OCI-LY1 (cell line): ENCODE measurements around the gene RELL1.

ENCODE experiments used
- H2AFZ ChIP-seq: fragments of 200-600 bp; sonication (generic), shearing (Covaris generic); 2 replicates; pipeline ENCODE4 v1.6.0; 2014; ENCODE audit warnings: antibody characterized with exemption, mild to moderate bottlenecking, low read length
- H3F3A ChIP-seq: fragments of 200-600 bp; sonication (generic), shearing (Covaris generic); 2 replicates; pipeline ENCODE4 v1.6.0; 2014; ENCODE audit warnings: mild to moderate bottlenecking, antibody characterized with exemption, low read length, moderate library complexity; ENCODE audit not compliant: insufficient read depth
- H3K27ac ChIP-seq: fragments of 200-600 bp; sonication (generic); 2 replicates; pipeline ENCODE4 v1.5.1; 2014; ENCODE audit warnings: low read length, mixed run types, mild to moderate bottlenecking, low read depth; ENCODE audit not compliant: poor library complexity, severe bottlenecking
- H3K27me3 ChIP-seq: fragments of 200-600 bp; sonication (generic); 2 replicates; pipeline ENCODE4 v1.6.0; 2014; ENCODE audit warnings: antibody characterized with exemption, mild to moderate bottlenecking, low read length, moderate library complexity; ENCODE audit not compliant: insufficient read depth
- H3K36me3 ChIP-seq: fragments of 200-600 bp; sonication (generic); 2 replicates; pipeline ENCODE4 v1.6.1; 2014; ENCODE audit warnings: mild to moderate bottlenecking, antibody characterized with exemption, low read length, moderate library complexity, mixed read lengths; ENCODE audit not compliant: insufficient read depth
- H3K4me1 ChIP-seq: fragments of 200-600 bp; sonication (generic); 2 replicates; pipeline ENCODE4 v1.5.1; 2014; ENCODE audit warnings: mild to moderate bottlenecking, low read length, moderate library complexity; ENCODE audit not compliant: insufficient read depth, severe bottlenecking
- H3K4me2 ChIP-seq: fragments of 200-600 bp; sonication (generic), shearing (Covaris generic); 2 replicates; pipeline ENCODE4 v1.6.1; 2014; ENCODE audit warnings: low read length
- H3K4me3 ChIP-seq: fragments of 200-600 bp; sonication (generic); 2 replicates; pipeline ENCODE4 v1.5.1; 2014; ENCODE audit warnings: low read length, low read depth, mild to moderate bottlenecking, mixed read lengths; ENCODE audit not compliant: poor library complexity, severe bottlenecking
- H3K79me2 ChIP-seq: fragments of 200-600 bp; shearing (Covaris generic); 2 replicates; pipeline ENCODE4 v1.6.1; 2016; ENCODE audit warnings: mixed run types, low read length, mixed read lengths; ENCODE audit not compliant: insufficient read depth
- H3K9ac ChIP-seq: fragments of 200-600 bp; sonication (generic), shearing (Covaris generic); 2 replicates; pipeline ENCODE4 v1.6.1; 2014; ENCODE audit warnings: mild to moderate bottlenecking, low read length, mixed read lengths
- H3K9me2 ChIP-seq: fragments of 200-600 bp; sonication (generic), shearing (Covaris generic); 2 replicates; pipeline ENCODE4 v1.6.1; 2014; ENCODE audit warnings: low read depth, mild to moderate bottlenecking, low read length, mixed read lengths
- H3K9me3 ChIP-seq: fragments of 200-600 bp; shearing (Covaris generic); 2 replicates; pipeline ENCODE4 v1.6.1; 2014; ENCODE audit warnings: low read length, mixed read lengths
- H4K20me1 ChIP-seq: fragments of 200-600 bp; sonication (generic), shearing (Covaris generic); 2 replicates; pipeline ENCODE4 v1.6.0; 2016; ENCODE audit warnings: mild to moderate bottlenecking, low read length; ENCODE audit not compliant: insufficient read depth
- EZH2 ChIP-seq: fragments of 200-600 bp; sonication (generic), shearing (Covaris generic); IDR thresholded peaks from 2 replicates; pipeline ENCODE4 v1.8.0; 2017; ENCODE audit warnings: borderline replicate concordance, mixed run types, mild to moderate bottlenecking, antibody characterized with exemption, low read length, moderate library complexity, mixed read lengths
- TF ChIP-seq, protein P1 (sequence below): fragments of 200-600 bp; sonication (generic), shearing (Covaris generic); IDR thresholded peaks from 2 replicates; pipeline ENCODE4 v1.5.1; 2017; ENCODE audit warnings: mild to moderate bottlenecking, antibody characterized with exemption, low read length, moderate library complexity, mixed read lengths

Gene RELL1

DNA sequence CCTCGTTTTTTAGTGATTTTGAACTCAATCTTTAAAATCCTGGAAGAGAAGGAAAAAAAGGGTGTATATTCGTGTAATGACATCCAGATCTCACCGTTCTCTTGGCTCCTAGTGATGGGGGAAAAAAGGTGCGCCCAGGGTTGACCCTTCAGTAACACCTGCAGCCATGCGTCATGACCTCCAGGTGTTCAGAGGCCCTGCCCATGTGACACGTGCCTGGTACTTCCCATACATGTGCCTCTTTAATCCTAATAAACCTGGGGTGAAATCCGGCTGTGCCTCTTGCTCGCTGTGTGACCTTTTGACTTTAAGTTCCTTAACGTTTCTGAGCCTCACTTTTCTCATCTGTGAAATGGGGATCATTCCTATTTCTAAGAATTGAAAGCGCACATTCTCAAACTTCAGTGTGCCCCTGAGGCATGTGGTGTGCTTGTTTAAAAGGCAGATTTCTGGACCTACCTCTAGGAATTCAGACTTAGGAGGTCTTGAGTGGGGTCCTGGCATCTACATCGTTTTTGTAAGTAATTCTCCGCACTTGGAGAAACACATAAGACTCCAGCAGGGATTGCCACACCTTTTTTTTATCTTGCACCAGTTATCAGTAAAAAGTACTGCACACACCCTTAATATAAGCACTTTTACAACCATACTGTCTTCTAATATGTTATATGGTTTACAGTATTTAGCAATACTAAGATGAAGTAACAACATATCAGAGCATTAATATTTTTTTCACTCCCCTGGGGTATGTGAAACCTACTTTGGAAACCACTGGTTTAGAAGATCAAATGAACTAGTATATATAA, 90.1 kb downstream of the RELL1 start:
- Histone ChIP-seq H3K27me3 (no peaks in the 10 kb centered on the region), H3F3A (no peaks in the 10 kb centered on the region), H3K4me2 (no peak overlapping the region), H3K36me3 (no peaks in the 10 kb centered on the region), H3K9ac (no peak overlapping the region), H2AFZ (no peak overlapping the region), H3K4me1 (no peaks in the 10 kb centered on the region), H3K27ac (no peak overlapping the region), H3K79me2 (no peaks in the 10 kb centered on the region), H4K20me1 (no peaks in the 10 kb centered on the region), H3K9me3 (no peaks in the 10 kb centered on the region), H3K9me2 (no peaks in the 10 kb centered on the region), H3K4me3 (no peak overlapping the region)
- TF ChIP-seq EZH2, result no peak
- TF ChIP-seq, protein P1, sequence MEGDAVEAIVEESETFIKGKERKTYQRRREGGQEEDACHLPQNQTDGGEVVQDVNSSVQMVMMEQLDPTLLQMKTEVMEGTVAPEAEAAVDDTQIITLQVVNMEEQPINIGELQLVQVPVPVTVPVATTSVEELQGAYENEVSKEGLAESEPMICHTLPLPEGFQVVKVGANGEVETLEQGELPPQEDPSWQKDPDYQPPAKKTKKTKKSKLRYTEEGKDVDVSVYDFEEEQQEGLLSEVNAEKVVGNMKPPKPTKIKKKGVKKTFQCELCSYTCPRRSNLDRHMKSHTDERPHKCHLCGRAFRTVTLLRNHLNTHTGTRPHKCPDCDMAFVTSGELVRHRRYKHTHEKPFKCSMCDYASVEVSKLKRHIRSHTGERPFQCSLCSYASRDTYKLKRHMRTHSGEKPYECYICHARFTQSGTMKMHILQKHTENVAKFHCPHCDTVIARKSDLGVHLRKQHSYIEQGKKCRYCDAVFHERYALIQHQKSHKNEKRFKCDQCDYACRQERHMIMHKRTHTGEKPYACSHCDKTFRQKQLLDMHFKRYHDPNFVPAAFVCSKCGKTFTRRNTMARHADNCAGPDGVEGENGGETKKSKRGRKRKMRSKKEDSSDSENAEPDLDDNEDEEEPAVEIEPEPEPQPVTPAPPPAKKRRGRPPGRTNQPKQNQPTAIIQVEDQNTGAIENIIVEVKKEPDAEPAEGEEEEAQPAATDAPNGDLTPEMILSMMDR, result no peak

DNA sequence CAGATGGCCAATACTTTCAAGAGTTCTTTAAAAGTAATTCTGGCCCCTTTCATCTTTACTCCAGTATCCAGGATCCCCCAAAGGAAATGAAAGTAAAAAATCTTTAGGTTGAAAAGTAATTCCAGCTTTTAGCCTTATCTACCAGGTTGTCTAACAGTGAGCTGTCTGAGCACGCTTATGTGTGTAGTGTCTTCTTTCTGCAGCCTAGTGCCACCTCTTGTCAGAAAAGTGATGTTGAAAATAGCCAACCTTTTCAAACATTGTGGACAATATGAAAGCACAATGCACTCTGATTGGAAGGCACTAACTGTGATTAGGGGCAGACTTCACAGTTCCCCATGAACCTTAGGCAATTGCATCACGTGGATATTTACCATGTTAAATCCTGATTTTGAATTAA, 92.1 kb downstream of the RELL1 start:
- Histone ChIP-seq H3K27ac (no peak overlapping the region), H4K20me1 (no peaks in the 10 kb centered on the region), H3K36me3 (no peaks in the 10 kb centered on the region), H3K4me2 (no peak overlapping the region), H3K9ac (no peak overlapping the region), H3F3A (no peaks in the 10 kb centered on the region), H3K4me3 (no peak overlapping the region), H3K9me3 (no peaks in the 10 kb centered on the region), H3K4me1 (no peaks in the 10 kb centered on the region), H3K79me2 (no peaks in the 10 kb centered on the region), H2AFZ (no peak overlapping the region), H3K27me3 (no peaks in the 10 kb centered on the region), H3K9me2 (no peaks in the 10 kb centered on the region)
- no peak for TF ChIP-seq EZH2
- TF ChIP-seq, protein P1, result no peak

DNA sequence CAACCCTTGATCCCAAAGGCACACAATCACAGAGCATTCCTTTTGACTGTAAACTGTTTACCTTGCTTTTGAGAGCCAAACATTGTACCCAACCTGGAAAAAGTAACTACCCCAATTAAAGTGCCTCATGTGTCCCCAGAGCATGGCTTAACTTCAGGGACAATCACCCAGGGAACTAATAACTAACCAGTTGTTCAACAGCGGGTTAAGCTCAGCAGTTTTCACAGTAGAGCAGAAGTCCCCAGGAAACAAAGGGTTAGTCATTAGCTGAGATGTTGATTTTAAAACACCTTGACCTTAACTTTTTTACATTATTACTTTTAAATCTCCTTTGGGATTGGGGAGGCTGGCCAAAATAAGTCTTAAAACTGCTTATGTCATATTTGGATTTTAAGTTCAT, 94.8 kb downstream of the RELL1 start:
- H3K27me3 ChIP-seq, result no peaks in the 10 kb centered on the region
- H3K9me3 ChIP-seq, result no peaks in the 10 kb centered on the region
- no peaks in the 10 kb centered on the region for H3K9me2 ChIP-seq
- no peaks in the 10 kb centered on the region for H3K4me1 ChIP-seq
- no peak overlapping the region for H3K9ac ChIP-seq
- H4K20me1 ChIP-seq, result no peaks in the 10 kb centered on the region
- no peak overlapping the region for H3K27ac ChIP-seq
- no peak overlapping the region for H2AFZ ChIP-seq
- H3F3A ChIP-seq, result no peaks in the 10 kb centered on the region
- TF ChIP-seq, protein P1, result no peak
- no peak for TF ChIP-seq EZH2
- no peak overlapping the region for H3K4me2 ChIP-seq
- H3K4me3 ChIP-seq, result no peak overlapping the region
- no peaks in the 10 kb centered on the region for H3K79me2 ChIP-seq
- H3K36me3 ChIP-seq, result no peaks in the 10 kb centered on the region
